Lower leg skin (tissue), 3 donors: Measurements from ENCODE around the gene SFMBT2.

Experiments used
- CTCF ChIP-seq, 3 donors: fragments of 450-650 bp; IDR thresholded peaks; one replicate each; pipeline ENCODE4 v1.5.1; 2016; ENCODE audit warnings: antibody characterized with exemption in 3 of 3, mild to moderate bottlenecking in 3 of 3, moderate library complexity in 2 of 3
- POLR2A ChIP-seq, 2 donors: fragments of 450-650 bp; IDR thresholded peaks; one replicate each; pipeline ENCODE4 v1.6.1; 2016 to 2017; ENCODE audit warnings: antibody characterized with exemption in 2 of 2, mild to moderate bottlenecking in 1 of 2, moderate library complexity in 1 of 2

GRCh38 chr10:7377614-7378248, 33.1 kb downstream of the SFMBT2 start:
- no peak for TF ChIP-seq POLR2A (IDR thresholded peaks at IDR 0.05)
- no peak for TF ChIP-seq CTCF (IDR thresholded peaks at IDR 0.05)
